HG03196 (cell line): ENCODE data around the gene HVCN1.
A peak's percentile ranks its signal among the peaks of the same experiment; 100 is the strongest.

ENCODE experiments used
- ATAC-seq: cut with Tn5 transposase; IDR thresholded peaks from one replicate; pipeline ENCODE4 v1.9.1; 2021; ENCODE audit not compliant: unreplicated experiment

HVCN1 gene

GRCh38 chr12:110699591-110700445, 10.9 kb upstream of the HVCN1 start:
- ATAC-seq, result no peak

GRCh38 chr12:110698171-110698902, 9.4 kb upstream of the HVCN1 start:
- peak; percentile 81 for ATAC-seq

DNA sequence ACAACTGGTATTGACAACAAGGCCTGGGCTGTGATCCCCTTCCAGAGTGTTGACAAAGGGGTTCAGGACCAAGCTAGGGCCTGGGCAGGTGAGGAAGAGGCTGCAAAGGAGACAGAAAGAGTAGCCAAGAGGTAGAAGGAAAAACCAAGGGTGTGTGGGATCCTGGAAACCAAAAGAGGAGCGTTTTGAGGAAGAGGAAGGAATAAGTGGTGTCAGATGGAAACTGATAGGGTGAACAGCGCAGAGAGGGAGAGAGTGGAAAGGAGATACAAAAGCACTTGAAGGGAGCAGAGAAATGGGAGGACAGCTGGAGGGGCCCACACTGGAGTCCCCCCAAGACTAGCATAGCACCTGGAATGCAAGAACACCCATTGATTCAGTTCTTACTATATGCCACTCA, 8.3 kb upstream of the HVCN1 start:
- no peak for ATAC-seq

DNA sequence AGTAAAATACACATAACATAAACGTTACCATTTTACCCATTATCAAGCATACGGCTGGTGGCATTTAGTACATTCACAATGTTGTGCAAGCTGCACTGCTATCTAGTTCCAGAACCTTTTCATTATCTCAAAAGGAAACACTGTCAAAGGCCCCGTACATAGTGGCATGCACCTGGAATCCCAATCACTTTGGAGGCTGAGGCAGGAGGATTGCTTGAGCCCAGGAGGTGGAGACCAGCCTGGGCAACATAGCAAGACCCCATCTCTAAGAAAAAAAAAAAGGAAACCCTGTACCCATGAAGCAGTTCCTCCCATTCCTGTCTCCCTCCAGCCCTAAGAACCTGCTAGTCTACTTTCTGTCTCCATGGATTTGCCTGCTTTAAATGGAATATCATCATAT, 7.4 kb upstream of the HVCN1 start:
- no peak for ATAC-seq

DNA sequence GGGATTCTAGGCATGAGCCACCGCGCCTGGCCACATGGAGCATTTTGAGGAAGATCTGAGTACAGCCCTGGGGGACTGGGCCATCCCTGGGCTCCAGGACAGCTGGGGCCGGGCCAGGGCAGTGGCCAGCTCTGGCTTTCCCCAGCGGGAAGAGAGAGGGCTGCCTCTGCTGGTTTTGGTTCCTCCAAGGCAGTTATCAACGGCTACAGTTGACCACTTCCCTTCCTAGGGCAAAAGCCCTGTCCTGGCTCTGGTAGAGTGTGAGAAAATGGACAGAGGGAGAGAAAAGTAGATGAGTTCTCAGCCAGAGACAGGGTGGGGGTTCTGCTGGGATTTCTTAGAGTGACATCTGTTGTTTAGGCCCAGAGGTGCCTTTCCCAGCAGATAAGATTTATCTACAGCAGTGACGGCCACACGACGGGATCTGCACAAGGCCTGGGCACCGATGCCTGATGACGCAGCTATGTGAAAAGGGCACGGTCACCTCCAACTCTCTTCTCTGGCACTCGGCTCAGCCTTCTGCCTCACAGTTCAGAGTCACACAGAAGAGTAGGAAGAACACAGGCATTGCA, 5.5 kb upstream of the HVCN1 start:
- no peak for ATAC-seq

- no peak for ATAC-seq
Observed at GRCh38 chr12:110693731-110694130, 4.8 kb upstream of the HVCN1 start.

DNA sequence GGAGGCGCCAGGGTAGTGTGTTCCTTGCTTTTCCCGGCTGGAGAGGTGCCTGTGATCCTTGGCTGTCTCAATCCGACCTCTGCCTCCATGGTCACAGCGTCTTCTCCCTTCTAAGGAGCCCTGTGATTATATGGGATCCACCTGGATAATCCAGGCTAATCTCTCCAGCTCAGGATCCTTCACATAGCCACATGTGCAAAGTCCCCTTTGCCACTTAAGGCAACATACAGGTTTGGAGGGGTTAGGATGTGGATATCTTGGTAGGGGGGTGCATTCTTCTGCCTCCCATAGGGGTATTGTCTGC, 1.2 kb upstream of the HVCN1 start:
- ATAC-seq, result no peak

DNA sequence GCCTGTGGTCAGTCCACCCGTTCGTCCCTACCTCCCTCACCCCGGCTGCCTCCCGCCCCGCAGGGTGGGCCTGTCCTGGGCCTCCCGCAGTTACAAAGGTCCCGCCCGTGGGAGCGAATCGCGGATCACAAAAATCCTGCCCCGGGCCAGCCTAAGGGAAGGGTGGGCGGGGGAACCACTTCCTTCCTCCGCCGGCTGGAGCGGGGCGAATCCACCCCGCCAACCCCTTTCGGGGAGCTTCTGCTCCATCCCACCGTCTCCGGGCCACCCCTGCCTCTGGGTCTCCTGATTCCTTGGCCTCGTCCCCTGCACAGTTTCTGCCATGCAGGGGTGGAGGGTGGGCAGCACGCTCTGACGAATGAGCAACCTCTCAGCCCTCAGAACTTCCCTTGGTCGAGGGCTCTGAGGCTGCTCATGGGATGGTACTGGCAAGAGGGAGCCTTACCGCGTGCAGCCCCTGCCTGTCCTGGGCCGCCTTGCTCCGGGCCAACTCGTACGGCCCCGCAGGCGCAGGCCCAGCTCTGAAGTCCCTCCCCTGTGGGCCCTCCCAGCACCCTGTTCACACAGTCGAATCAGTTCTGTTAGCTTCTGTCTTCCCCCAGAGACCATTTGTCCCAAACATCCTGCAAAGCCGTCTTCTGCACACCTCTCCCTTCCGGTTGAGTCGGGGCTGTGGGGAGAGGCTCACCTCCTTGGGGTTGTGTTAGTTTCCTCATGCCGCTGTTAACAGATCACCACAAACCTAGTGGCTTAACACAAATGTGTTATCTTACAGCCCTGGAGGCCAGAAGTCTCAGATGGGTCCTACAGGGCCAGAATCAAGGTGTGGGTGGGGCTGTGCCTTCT, 589 bp upstream of the HVCN1 start:
- ATAC-seq, result no peak

GRCh38 chr12:110687396-110688169, 1.3 kb downstream of the HVCN1 start:
- no peak for ATAC-seq

- no peak for ATAC-seq
Observed at GRCh38 chr12:110686294-110686903, 2.5 kb downstream of the HVCN1 start.

GRCh38 chr12:110684312-110684836, 4.5 kb downstream of the HVCN1 start:
- ATAC-seq, result no peak

GRCh38 chr12:110683888-110684287, 5.0 kb downstream of the HVCN1 start:
- no peak for ATAC-seq

DNA sequence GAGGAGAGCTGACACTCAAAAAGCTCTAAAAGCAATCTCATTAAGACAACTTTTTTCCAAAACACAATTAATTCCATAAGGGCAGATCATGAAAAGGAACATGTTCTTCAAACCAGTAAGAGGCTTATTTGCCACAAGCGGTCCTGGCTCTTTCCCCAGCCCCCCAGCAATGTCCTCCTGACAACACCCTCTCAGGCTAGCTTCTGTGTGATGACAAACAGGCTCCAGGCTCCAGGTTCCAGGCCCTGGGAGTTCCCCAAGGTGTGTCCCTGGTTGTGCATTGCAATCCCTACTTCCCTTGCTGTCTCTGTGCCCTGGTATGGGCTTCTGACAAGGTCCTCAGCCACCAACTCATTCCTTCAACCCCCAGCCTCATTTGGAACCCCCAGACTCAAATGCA, 8.9 kb downstream of the HVCN1 start:
- no peak for ATAC-seq

- no peak for ATAC-seq
Observed at GRCh38 chr12:110679201-110679600, 9.7 kb downstream of the HVCN1 start.

GRCh38 chr12:110677982-110678381, 10.9 kb downstream of the HVCN1 start:
- no peak for ATAC-seq

DNA sequence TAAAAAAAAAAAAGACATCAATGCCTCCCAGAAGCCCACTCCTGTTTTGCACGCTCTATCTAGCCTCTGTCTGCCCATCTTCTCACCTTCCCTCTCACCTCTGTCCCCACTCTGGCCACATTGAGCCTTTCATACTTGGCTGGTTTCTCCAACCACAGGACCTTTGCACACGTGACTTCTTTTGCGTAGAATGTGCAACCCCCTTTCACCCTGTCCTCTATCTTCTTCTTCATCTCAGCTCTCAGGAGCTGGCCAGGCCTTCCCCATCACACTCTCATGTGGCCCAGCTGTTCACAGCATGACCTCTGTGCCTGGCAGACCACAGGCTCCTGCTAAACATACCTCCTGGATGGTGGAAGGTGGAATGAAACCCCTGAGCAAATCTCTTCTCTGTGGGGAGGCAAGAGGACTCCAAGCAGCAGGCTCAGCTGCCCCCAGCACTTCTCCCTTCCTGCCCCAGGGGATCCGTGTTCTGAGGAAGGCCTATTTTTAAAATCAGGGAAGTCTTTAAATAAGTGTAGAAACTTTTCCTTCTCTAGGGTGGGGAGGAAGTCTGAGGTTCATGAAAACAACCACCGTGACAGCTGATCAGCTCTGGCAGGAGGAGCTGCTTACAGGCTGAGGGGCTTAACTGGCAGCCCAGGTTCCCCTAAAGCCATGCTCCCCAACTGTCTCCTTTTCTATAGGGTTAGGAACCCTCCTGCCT, 11.6 kb downstream of the HVCN1 start:
- peak; percentile 69 for ATAC-seq

DNA sequence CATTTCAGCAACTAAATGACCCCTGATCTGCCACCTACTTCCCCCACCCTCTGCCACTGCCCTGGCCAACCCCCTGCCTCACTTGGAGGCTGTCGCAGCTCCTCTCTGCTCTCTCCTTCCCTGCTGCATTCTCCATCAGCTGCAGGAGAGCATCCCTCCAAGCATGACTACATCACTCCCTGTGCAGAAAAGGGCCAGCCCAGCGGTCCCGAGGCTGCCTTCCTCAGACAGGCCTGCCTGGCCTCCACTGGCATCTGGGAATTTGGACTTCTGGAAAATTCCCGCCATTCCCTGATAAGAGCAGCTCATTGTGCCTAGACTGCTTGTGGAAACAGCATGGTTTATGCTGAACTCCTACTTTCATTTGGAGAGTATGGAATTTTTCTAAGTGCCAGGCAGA, 12.7 kb downstream of the HVCN1 start:
- ATAC-seq, result no peak

DNA sequence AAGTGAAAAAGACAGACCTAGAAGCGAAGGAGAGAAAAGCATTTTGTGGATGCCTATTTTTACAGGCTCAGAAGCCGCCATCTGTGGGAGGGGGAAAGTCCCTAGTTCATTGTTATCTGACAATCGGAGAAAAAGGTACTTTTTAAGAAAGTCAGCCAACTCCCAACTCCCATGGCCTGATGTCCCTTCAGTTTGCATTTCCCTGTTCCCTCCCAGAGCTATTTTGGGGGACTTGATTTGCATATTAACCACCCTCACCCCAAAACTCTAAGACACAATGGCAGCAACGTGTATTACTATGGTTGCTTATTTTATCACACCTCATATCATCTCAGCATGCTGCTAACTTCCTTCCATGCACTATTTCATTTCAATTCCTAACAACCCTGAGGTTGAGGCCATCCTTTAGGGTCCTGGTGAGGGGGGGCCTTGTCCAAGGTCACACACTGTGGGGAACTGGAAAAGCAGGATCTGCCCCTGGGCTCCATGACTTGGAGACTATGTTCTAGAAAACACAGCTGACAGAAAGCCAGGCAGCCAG, 18.7 kb downstream of the HVCN1 start:
- ATAC-seq, result peak; percentile 38

- no peak for ATAC-seq
Observed at GRCh38 chr12:110669193-110669502, 19.8 kb downstream of the HVCN1 start.
